HepG2 (cell line): ENCODE results near the gene SLC13A3. TPM values are rescaled to one million over a fixed set of nuclear protein-coding genes. Genes with fewer than 3 reads are reported as not detected.
A peak's percentile ranks its signal among the peaks of the same experiment; 100 is the strongest.

Experiments
- ASH2L ChIP-seq: fragments of 300-600, 200-600 bp; sonication (generic); IDR thresholded peaks from 2 replicates; pipeline ENCODE4 v1.7.0; 2017; ENCODE audit warnings: low read depth, mild to moderate bottlenecking, moderate library complexity, mixed read lengths, low read length; ENCODE audit not compliant: insufficient read length
- ATF7 ChIP-seq, 2 experiments: fragments of 450-650 bp in 1 of 2; sonication (generic) in 1 of 2; formaldehyde crosslinking in 1 of 2; IDR thresholded peaks; 2 replicates each; pipeline versions ENCODE4 v1.4.0 to v1.6.1; 2016 to 2020; ENCODE audit warnings: antibody characterized with exemption in 1 of 2, mild to moderate bottlenecking in 1 of 2, missing genetic modification reagents in 1 of 2
- EEA1 ChIP-seq: sonication (generic); formaldehyde crosslinking; IDR thresholded peaks from 2 replicates; pipeline ENCODE4 v1.5.1; 2020; ENCODE audit warnings: mild to moderate bottlenecking, missing genetic modification reagents, borderline replicate concordance
- ELF1 ChIP-seq: sonication (generic); formaldehyde crosslinking; IDR thresholded peaks from 2 replicates; pipeline ENCODE4 v1.4.0; 2020; ENCODE audit warnings: missing genetic modification reagents
- ELK4 ChIP-seq: sonication (generic); formaldehyde crosslinking; IDR thresholded peaks from 2 replicates; pipeline ENCODE4 v1.9.0; 2021; ENCODE audit warnings: missing genetic modification reagents, borderline replicate concordance
- ESRRA ChIP-seq: sonication (generic); formaldehyde crosslinking; IDR thresholded peaks from 2 replicates; pipeline ENCODE4 v1.5.1; 2020; ENCODE audit warnings: mild to moderate bottlenecking, low read depth, missing genetic modification reagents
- FOXK2 ChIP-seq: fragments of 450-650 bp; IDR thresholded peaks from 2 replicates; pipeline ENCODE4 v1.6.1; 2016
- FOXO1 ChIP-seq: sonication (generic); formaldehyde crosslinking; IDR thresholded peaks from 2 replicates; pipeline ENCODE4 v1.4.0; 2020; ENCODE audit warnings: missing genetic modification reagents
- HOXA7 ChIP-seq: sonication (generic); formaldehyde crosslinking; IDR thresholded peaks from 2 replicates; pipeline ENCODE4 v1.8.1; 2022; ENCODE audit warnings: mild to moderate bottlenecking, missing genetic modification reagents, moderate library complexity
- KLF6 ChIP-seq: IDR thresholded peaks from 2 replicates; pipeline ENCODE4 v1.8.0; 2016; ENCODE audit warnings: missing biosample characterization, missing genetic modification reagents
- MED1 ChIP-seq: sonication (generic); formaldehyde crosslinking; IDR thresholded peaks from 2 replicates; pipeline ENCODE4 v1.4.0; 2020; ENCODE audit warnings: missing genetic modification reagents
- MLLT10 ChIP-seq: sonication (generic); formaldehyde crosslinking; IDR thresholded peaks from 2 replicates; pipeline ENCODE4 v1.4.0; 2020; ENCODE audit warnings: missing genetic modification reagents
- MTA3 ChIP-seq: sonication (generic); formaldehyde crosslinking; IDR thresholded peaks from 2 replicates; pipeline ENCODE4 v1.4.0; 2020; ENCODE audit warnings: missing genetic modification reagents
- NBN ChIP-seq: fragments of 450-650 bp; conservative IDR thresholded peaks from 2 replicates; pipeline ENCODE4 v1.6.1; 2017
- NFRKB ChIP-seq: fragments of 450-650 bp; IDR thresholded peaks from 2 replicates; pipeline ENCODE4 v1.6.1; 2017
- POLR2AphosphoS2 ChIP-seq: IDR thresholded peaks from 2 replicates; pipeline ENCODE4 v1.6.1; 2011; ENCODE audit warnings: low read depth, low read length, improper control_type of control experiment
- THYN1 ChIP-seq: sonication (generic); formaldehyde crosslinking; IDR thresholded peaks from 2 replicates; pipeline ENCODE4 v1.8.1; 2023; ENCODE audit warnings: low read depth, mild to moderate bottlenecking, moderate library complexity, missing genetic modification reagents, borderline replicate concordance
- TMF1 ChIP-seq: sonication (generic); formaldehyde crosslinking; IDR thresholded peaks from 2 replicates; pipeline ENCODE4 v1.8.1; 2022; ENCODE audit warnings: low read depth, missing genetic modification reagents
- U2AF2 ChIP-seq: fragments of 200-400 bp; formaldehyde crosslinking; IDR thresholded peaks from 2 replicates; pipeline ENCODE4 v1.6.1; 2017; ENCODE audit warnings: low read depth, mild to moderate bottlenecking, low read length
- ZNF17 ChIP-seq: sonication (generic); formaldehyde crosslinking; IDR thresholded peaks from 2 replicates; pipeline ENCODE4 v1.5.0; 2020; ENCODE audit warnings: mild to moderate bottlenecking, missing genetic modification reagents
- ZNF260 ChIP-seq: sonication (generic); formaldehyde crosslinking; IDR thresholded peaks from 2 replicates; pipeline ENCODE4 v1.4.0; 2020; ENCODE audit warnings: missing genetic modification reagents, low read depth, mild to moderate bottlenecking, borderline replicate concordance
- ZNF263 ChIP-seq: sonication (generic); formaldehyde crosslinking; IDR thresholded peaks from 2 replicates; pipeline ENCODE4 v1.4.0; 2020; ENCODE audit warnings: missing genetic modification reagents
- ZNF570 ChIP-seq: sonication (generic); formaldehyde crosslinking; IDR thresholded peaks from 2 replicates; pipeline ENCODE4 v1.4.0; 2020; ENCODE audit warnings: mild to moderate bottlenecking, missing genetic modification reagents, borderline replicate concordance
- ZNF605 ChIP-seq: sonication (generic); formaldehyde crosslinking; IDR thresholded peaks from 2 replicates; pipeline ENCODE4 v1.8.0; 2022; ENCODE audit warnings: mild to moderate bottlenecking, missing genetic modification reagents
- ZNF691 ChIP-seq: sonication (generic); formaldehyde crosslinking; IDR thresholded peaks from 2 replicates; pipeline ENCODE4 v1.4.0; 2020; ENCODE audit warnings: missing genetic modification reagents, low read depth, mild to moderate bottlenecking, borderline replicate concordance
- ZNF781 ChIP-seq: sonication (generic); formaldehyde crosslinking; IDR thresholded peaks from 2 replicates; pipeline ENCODE4 v1.5.1; 2020; ENCODE audit warnings: borderline replicate concordance, mild to moderate bottlenecking, missing genetic modification reagents; ENCODE audit errors: not compliant biosample characterization
- polyA plus RNA-seq, 8 experiments: library from polyadenylated mRNA; depleted of rRNA in 3 of 8; stranded (reverse) in 7 of 8; unstranded in 1 of 8; fragments of >200 nt; fragmentation: Illumina TruSeq in 4 of 8; extraction: Trizol in 4 of 8; gene quantifications; 2 replicates each; pipeline versions ENCODE4 v1.2.1 to v1.2.3, GENCODE V29; 2011 to 2016; ENCODE audit warnings: low read depth in 4 of 8, missing spikeins in 1 of 8, mixed read lengths in 1 of 8; ENCODE audit not compliant: insufficient read depth in 1 of 8
- total RNA-seq, 5 experiments: library from RNA; depleted of rRNA; stranded (reverse); fragments of >200 nt; fragmentation: Illumina TruSeq; extraction: Trizol; gene quantifications; 2 replicates each; pipeline ENCODE4 v1.2.3, GENCODE V29; 2016; ENCODE audit warnings: low read depth in 1 of 5
- TF ChIP-seq, protein P1 (sequence below): IDR thresholded peaks from 2 replicates; pipeline ENCODE4 v1.6.1; 2016; ENCODE audit warnings: missing biosample characterization, missing genetic modification reagents, low read depth
- TF ChIP-seq, protein P2 (sequence below): sonication (generic); formaldehyde crosslinking; IDR thresholded peaks from 2 replicates; pipeline ENCODE4 v1.5.1; 2020; ENCODE audit warnings: missing genetic modification reagents, mild to moderate bottlenecking, borderline replicate concordance

SLC13A3 gene
- total and polyA plus RNA-seq, 2 of the 13 experiments (the other 11 are each of a cell fraction or from before 2014, with no cell fraction given) = 66.5 to 76.0 TPM

- TF ChIP-seq FOXO1 (CRISPR knock-in tag) = no peak
- TF ChIP-seq ELF1 (CRISPR knock-in tag) = no peak
- no peak for TF ChIP-seq ELK4 (CRISPR knock-in tag)
- no peak for TF ChIP-seq ZNF17 (CRISPR knock-in tag)
- peak; percentile 22 for TF ChIP-seq ZNF781 (CRISPR knock-in tag)
- no peak for TF ChIP-seq ZNF570
- TF ChIP-seq MED1 = no peak
- TF ChIP-seq THYN1 (CRISPR knock-in tag) = no peak
- no peak for TF ChIP-seq TMF1 (CRISPR knock-in tag)
- TF ChIP-seq ZNF691 (CRISPR knock-in tag) = no peak
- no peak for TF ChIP-seq NFRKB
- TF ChIP-seq MLLT10 (CRISPR knock-in tag) = no peak
- TF ChIP-seq KLF6 = no peak
- TF ChIP-seq ZNF605 (CRISPR knock-in tag) = no peak
- no peak for TF ChIP-seq ATF7 (IDR thresholded peaks at IDR 0.05)
- no peak for TF ChIP-seq ATF7 (CRISPR knock-in tag; IDR thresholded peaks at IDR 0.05)
- TF ChIP-seq ZNF260 (CRISPR knock-in tag) = no peak
- TF ChIP-seq NBN = 0 out of 2 replicates have a peak, but pooled peaks have one; percentile 37
- TF ChIP-seq ASH2L = peak; percentile 19
- TF ChIP-seq U2AF2 = no peak
- TF ChIP-seq, protein P1, sequence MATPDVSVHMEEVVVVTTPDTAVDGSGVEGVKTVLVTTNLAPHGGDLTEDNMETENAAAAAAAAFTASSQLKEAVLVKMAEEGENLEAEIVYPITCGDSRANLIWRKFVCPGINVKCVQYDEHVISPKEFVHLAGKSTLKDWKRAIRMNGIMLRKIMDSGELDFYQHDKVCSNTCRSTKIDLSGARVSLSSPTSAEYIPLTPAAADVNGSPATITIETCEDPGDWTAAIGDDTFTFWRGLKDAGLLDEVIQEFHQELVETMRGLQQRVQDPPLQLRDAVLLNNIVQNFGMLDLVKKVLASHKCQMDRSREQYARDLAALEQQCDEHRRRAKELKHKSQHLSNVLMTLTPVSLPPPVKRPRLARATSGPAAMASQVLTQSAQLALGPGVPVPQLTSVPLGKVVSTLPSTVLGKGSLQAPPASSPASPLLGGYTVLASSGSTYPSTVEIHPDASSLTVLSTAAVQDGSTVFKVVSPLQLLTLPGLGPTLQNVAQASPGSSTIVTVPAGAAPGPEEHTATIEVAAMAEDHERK (CRISPR knock-in tag) = no peak
- no peak for TF ChIP-seq POLR2AphosphoS2
- no peak for TF ChIP-seq MTA3 (CRISPR knock-in tag)
- TF ChIP-seq FOXK2 = 0 out of 2 replicates have a peak, but pooled peaks have one; percentile 28
- TF ChIP-seq ESRRA = no peak
- no peak for TF ChIP-seq EEA1
- TF ChIP-seq, protein P2, sequence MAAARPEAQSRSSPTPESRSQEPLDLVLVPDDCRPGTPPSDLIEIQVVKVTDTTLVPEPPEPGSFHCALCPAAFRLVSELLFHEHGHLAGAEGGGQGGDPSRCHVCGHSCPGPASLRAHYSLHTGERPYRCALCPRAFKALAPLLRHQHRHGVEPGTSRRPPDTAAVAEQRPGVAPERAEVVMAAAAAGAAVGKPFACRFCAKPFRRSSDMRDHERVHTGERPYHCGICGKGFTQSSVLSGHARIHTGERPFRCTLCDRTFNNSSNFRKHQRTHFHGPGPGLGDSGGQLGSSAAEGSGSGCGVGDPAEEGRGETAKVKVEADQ (CRISPR knock-in tag) = no peak
- no peak for TF ChIP-seq ZNF263 (CRISPR knock-in tag)
- TF ChIP-seq HOXA7 (CRISPR knock-in tag) = no peak
Measured at GRCh38 chr20:46648903-46649649, 2.2 kb downstream of the SLC13A3 start (continued).
